Panc1 (cell line): ENCODE results near the gene PLEKHO1.

Experiments used
- CTCF ChIP-seq: fragments of 450-650 bp; IDR thresholded peaks from 2 replicates; pipeline ENCODE4 v1.5.1; 2017; ENCODE audit warnings: mild to moderate bottlenecking
- REST ChIP-seq, 2 experiments: IDR thresholded peaks; 2 replicates each; pipeline ENCODE4 v1.6.1; 2011 to 2012; ENCODE audit warnings: low read depth in 2 of 2, control low read depth in 1 of 2, low read length in 1 of 2, mild to moderate bottlenecking in 1 of 2, moderate library complexity in 1 of 2; ENCODE audit not compliant: insufficient read depth in 1 of 2

GRCh38 chr1:150121236-150121862 lies 28.4 kb upstream of the PLEKHO1 start:
- TF ChIP-seq REST (IDR thresholded peaks at IDR 0.05; ENCODE audit: insufficient read depth in 1 of 2, low read depth in 2 of 2, low read length in 1 of 2) = no peak
- TF ChIP-seq CTCF = no peak
